ENCODE measurements around the gene MYO18A.

Gene MYO18A

GRCh38 chr17:29084541-29085146 lies 95.6 kb downstream of the MYO18A start:
- no peaks in the 10 kb centered on the region for H3K9me3 ChIP-seq (ENCODE audit: control insufficient read depth in 1 of 2, low read length in 2 of 2)
- no peaks in the 10 kb centered on the region for H3K4me1 ChIP-seq (ENCODE audit: control insufficient read depth in 1 of 2, insufficient read depth in 2 of 2, low read length in 2 of 2)
- H3K27ac ChIP-seq (ENCODE audit: low read depth, low read length): no peak overlapping the region
- peaks cover 47 to 85% of the 10 kb centered on the region in 2 donors for H3K36me3 ChIP-seq (ENCODE audit: control insufficient read depth in 1 of 2, insufficient read depth in 2 of 2, low read length in 2 of 2)
- H3K9ac ChIP-seq (ENCODE audit: low read depth in 1 of 2, low read length in 2 of 2): no peak overlapping the region
- no peaks in the 10 kb centered on the region for H3K27me3 ChIP-seq (ENCODE audit: control insufficient read depth in 1 of 2, insufficient read depth in 2 of 2, low read length in 2 of 2)
- no peak overlapping the region for H3K4me3 ChIP-seq (ENCODE audit: low read depth in 1 of 2, low read length in 2 of 2)

- H3K4me1 ChIP-seq (ENCODE audit: control insufficient read depth in 1 of 2, insufficient read depth in 2 of 2, low read length in 2 of 2): no peaks in the 10 kb centered on the region
- peaks cover 38 to 72% of the 10 kb centered on the region in 2 donors for H3K36me3 ChIP-seq (ENCODE audit: control insufficient read depth in 1 of 2, insufficient read depth in 2 of 2, low read length in 2 of 2)
Measured at GRCh38 chr17:29080965-29081364, 99.2 kb downstream of the MYO18A start.

GRCh38 chr17:29080323-29080722 lies 99.9 kb downstream of the MYO18A start:
- H3K36me3 ChIP-seq (ENCODE audit: control insufficient read depth in 1 of 2, insufficient read depth in 2 of 2, low read length in 2 of 2): peaks cover 39 to 66% of the 10 kb centered on the region in 2 donors
- no peaks in the 10 kb centered on the region for H3K9me3 ChIP-seq (ENCODE audit: control insufficient read depth in 1 of 2, low read length in 2 of 2)
- H3K27ac ChIP-seq (ENCODE audit: low read depth, low read length): no peak overlapping the region
- H3K27me3 ChIP-seq (ENCODE audit: control insufficient read depth in 1 of 2, insufficient read depth in 2 of 2, low read length in 2 of 2): no peaks in the 10 kb centered on the region
- no peaks in the 10 kb centered on the region for H3K4me1 ChIP-seq (ENCODE audit: control insufficient read depth in 1 of 2, insufficient read depth in 2 of 2, low read length in 2 of 2)
- H3K4me3 ChIP-seq (ENCODE audit: low read depth in 1 of 2, low read length in 2 of 2): no peak overlapping the region
- H3K9ac ChIP-seq (ENCODE audit: low read depth in 1 of 2, low read length in 2 of 2): no peak overlapping the region

More at GRCh38 chr17:29080965-29081364, 99.2 kb downstream of the MYO18A start:
- H3K27ac ChIP-seq (ENCODE audit: low read depth, low read length): no peak overlapping the region
- no peaks in the 10 kb centered on the region for H3K27me3 ChIP-seq (ENCODE audit: control insufficient read depth in 1 of 2, insufficient read depth in 2 of 2, low read length in 2 of 2)
- H3K9ac ChIP-seq (ENCODE audit: low read depth in 1 of 2, low read length in 2 of 2): no peak overlapping the region
- no peaks in the 10 kb centered on the region for H3K9me3 ChIP-seq (ENCODE audit: control insufficient read depth in 1 of 2, low read length in 2 of 2)
- H3K4me3 ChIP-seq (ENCODE audit: low read depth in 1 of 2, low read length in 2 of 2): no peak overlapping the region

- no peaks in the 10 kb centered on the region for H3K9me3 ChIP-seq (ENCODE audit: control insufficient read depth in 1 of 2, low read length in 2 of 2)
- H3K4me3 ChIP-seq (ENCODE audit: low read depth in 1 of 2, low read length in 2 of 2): no peak overlapping the region
- no peaks in the 10 kb centered on the region for H3K27me3 ChIP-seq (ENCODE audit: control insufficient read depth in 1 of 2, insufficient read depth in 2 of 2, low read length in 2 of 2)
- no peaks in the 10 kb centered on the region for H3K4me1 ChIP-seq (ENCODE audit: control insufficient read depth in 1 of 2, insufficient read depth in 2 of 2, low read length in 2 of 2)
- peaks cover 34 to 62% of the 10 kb centered on the region in 2 donors for H3K36me3 ChIP-seq (ENCODE audit: control insufficient read depth in 1 of 2, insufficient read depth in 2 of 2, low read length in 2 of 2)
- no peak overlapping the region for H3K9ac ChIP-seq (ENCODE audit: low read depth in 1 of 2, low read length in 2 of 2)
- H3K27ac ChIP-seq (ENCODE audit: low read depth, low read length): no peak overlapping the region
Measured at GRCh38 chr17:29079887-29080286, 100.3 kb downstream of the MYO18A start.

- Histone ChIP-seq H3K36me3 (ENCODE audit: control insufficient read depth in 1 of 2, insufficient read depth in 2 of 2, low read length in 2 of 2) (peaks cover 33 to 58% of the 10 kb centered on the region in 2 donors), H3K27ac (ENCODE audit: low read depth, low read length) (no peak overlapping the region), H3K4me3 (ENCODE audit: low read depth in 1 of 2, low read length in 2 of 2) (no peak overlapping the region), H3K9me3 (ENCODE audit: control insufficient read depth in 1 of 2, low read length in 2 of 2) (no peaks in the 10 kb centered on the region), H3K9ac (ENCODE audit: low read depth in 1 of 2, low read length in 2 of 2) (no peak overlapping the region), H3K27me3 (ENCODE audit: control insufficient read depth in 1 of 2, insufficient read depth in 2 of 2, low read length in 2 of 2) (no peaks in the 10 kb centered on the region), H3K4me1 (ENCODE audit: control insufficient read depth in 1 of 2, insufficient read depth in 2 of 2, low read length in 2 of 2) (no peaks in the 10 kb centered on the region)
Measured at GRCh38 chr17:29079433-29079832, 100.8 kb downstream of the MYO18A start.

- Histone ChIP-seq H3K36me3 (ENCODE audit: control insufficient read depth in 1 of 2, insufficient read depth in 2 of 2, low read length in 2 of 2) (peaks cover 33 to 49% of the 10 kb centered on the region in 2 donors), H3K4me3 (ENCODE audit: low read depth in 1 of 2, low read length in 2 of 2) (no peak overlapping the region), H3K27ac (ENCODE audit: low read depth, low read length) (no peak overlapping the region), H3K27me3 (ENCODE audit: control insufficient read depth in 1 of 2, insufficient read depth in 2 of 2, low read length in 2 of 2) (no peaks in the 10 kb centered on the region), H3K9ac (ENCODE audit: low read depth in 1 of 2, low read length in 2 of 2) (no peak overlapping the region), H3K4me1 (ENCODE audit: control insufficient read depth in 1 of 2, insufficient read depth in 2 of 2, low read length in 2 of 2) (no peaks in the 10 kb centered on the region), H3K9me3 (ENCODE audit: control insufficient read depth in 1 of 2, low read length in 2 of 2) (no peaks in the 10 kb centered on the region)
Measured at GRCh38 chr17:29078183-29079045, 101.8 kb downstream of the MYO18A start.

GRCh38 chr17:29077320-29077719 lies 102.9 kb downstream of the MYO18A start:
- Histone ChIP-seq H3K9me3 (ENCODE audit: control insufficient read depth in 1 of 2, low read length in 2 of 2) (no peaks in the 10 kb centered on the region), H3K36me3 (ENCODE audit: control insufficient read depth in 1 of 2, insufficient read depth in 2 of 2, low read length in 2 of 2) (peaks cover 31 to 40% of the 10 kb centered on the region in 2 donors), H3K4me3 (ENCODE audit: low read depth in 1 of 2, low read length in 2 of 2) (no peak overlapping the region), H3K27ac (ENCODE audit: low read depth, low read length) (no peak overlapping the region), H3K9ac (ENCODE audit: low read depth in 1 of 2, low read length in 2 of 2) (no peak overlapping the region), H3K4me1 (ENCODE audit: control insufficient read depth in 1 of 2, insufficient read depth in 2 of 2, low read length in 2 of 2) (no peaks in the 10 kb centered on the region), H3K27me3 (ENCODE audit: control insufficient read depth in 1 of 2, insufficient read depth in 2 of 2, low read length in 2 of 2) (no peaks in the 10 kb centered on the region)

GRCh38 chr17:29076722-29077121 lies 103.5 kb downstream of the MYO18A start:
- H3K36me3 ChIP-seq (ENCODE audit: control insufficient read depth in 1 of 2, insufficient read depth in 2 of 2, low read length in 2 of 2): peaks cover 26 to 34% of the 10 kb centered on the region in 2 donors
- H3K4me3 ChIP-seq (ENCODE audit: low read depth in 1 of 2, low read length in 2 of 2): no peak overlapping the region
- no peak overlapping the region for H3K27ac ChIP-seq (ENCODE audit: low read depth, low read length)
- H3K9ac ChIP-seq (ENCODE audit: low read depth in 1 of 2, low read length in 2 of 2): no peak overlapping the region
- no peaks in the 10 kb centered on the region for H3K4me1 ChIP-seq (ENCODE audit: control insufficient read depth in 1 of 2, insufficient read depth in 2 of 2, low read length in 2 of 2)
- no peaks in the 10 kb centered on the region for H3K9me3 ChIP-seq (ENCODE audit: control insufficient read depth in 1 of 2, low read length in 2 of 2)
- H3K27me3 ChIP-seq (ENCODE audit: control insufficient read depth in 1 of 2, insufficient read depth in 2 of 2, low read length in 2 of 2): no peaks in the 10 kb centered on the region

GRCh38 chr17:29076087-29076486 lies 104.1 kb downstream of the MYO18A start:
- no peak overlapping the region for H3K9ac ChIP-seq (ENCODE audit: low read depth in 1 of 2, low read length in 2 of 2)
- H3K4me3 ChIP-seq (ENCODE audit: low read depth in 1 of 2, low read length in 2 of 2): no peak overlapping the region
- no peak overlapping the region for H3K27ac ChIP-seq (ENCODE audit: low read depth, low read length)
- H3K36me3 ChIP-seq (ENCODE audit: control insufficient read depth in 1 of 2, insufficient read depth in 2 of 2, low read length in 2 of 2): peaks cover 22 to 30% of the 10 kb centered on the region in 2 donors
- no peaks in the 10 kb centered on the region for H3K27me3 ChIP-seq (ENCODE audit: control insufficient read depth in 1 of 2, insufficient read depth in 2 of 2, low read length in 2 of 2)
- no peaks in the 10 kb centered on the region for H3K9me3 ChIP-seq (ENCODE audit: control insufficient read depth in 1 of 2, low read length in 2 of 2)
- no peaks in the 10 kb centered on the region for H3K4me1 ChIP-seq (ENCODE audit: control insufficient read depth in 1 of 2, insufficient read depth in 2 of 2, low read length in 2 of 2)

GRCh38 chr17:29074488-29074887 lies 105.7 kb downstream of the MYO18A start:
- Histone ChIP-seq H3K36me3 (ENCODE audit: control insufficient read depth in 1 of 2, insufficient read depth in 2 of 2, low read length in 2 of 2) (peaks cover 13 to 15% of the 10 kb centered on the region in 2 donors), H3K9ac (ENCODE audit: low read depth in 1 of 2, low read length in 2 of 2) (no peak overlapping the region), H3K4me1 (ENCODE audit: control insufficient read depth in 1 of 2, insufficient read depth in 2 of 2, low read length in 2 of 2) (peaks cover 4 to 6% of the 10 kb centered on the region in 2 donors), H3K27ac (ENCODE audit: low read depth, low read length) (no peak overlapping the region), H3K27me3 (ENCODE audit: control insufficient read depth in 1 of 2, insufficient read depth in 2 of 2, low read length in 2 of 2) (no peaks in the 10 kb centered on the region), H3K9me3 (ENCODE audit: control insufficient read depth in 1 of 2, low read length in 2 of 2) (no peaks in the 10 kb centered on the region), H3K4me3 (ENCODE audit: low read depth in 1 of 2, low read length in 2 of 2) (no peak overlapping the region)
